ENCODE measurements around the gene BARHL1.

GRCh38 chr9:132627594-132627993 lies 45.2 kb downstream of the BARHL1 start:
- TF ChIP-seq GABPA (tag; conservative IDR thresholded peaks at IDR 0.05; ENCODE audit: low read depth) (no peak), CHD1 (IDR thresholded peaks at IDR 0.05; ENCODE audit: low read length) (no peak), SPI1 (IDR thresholded peaks at IDR 0.05; ENCODE audit: borderline replicate concordance, low read depth, low read length) (no peak), EZH2 (IDR thresholded peaks at IDR 0.05; ENCODE audit: borderline replicate concordance, low read depth, low read length) (no peak), KDM4B (IDR thresholded peaks at IDR 0.05; ENCODE audit: borderline replicate concordance in 2 of 2, low read depth in 1 of 2) (no peak)
- TF ChIP-seq, protein P1, sequence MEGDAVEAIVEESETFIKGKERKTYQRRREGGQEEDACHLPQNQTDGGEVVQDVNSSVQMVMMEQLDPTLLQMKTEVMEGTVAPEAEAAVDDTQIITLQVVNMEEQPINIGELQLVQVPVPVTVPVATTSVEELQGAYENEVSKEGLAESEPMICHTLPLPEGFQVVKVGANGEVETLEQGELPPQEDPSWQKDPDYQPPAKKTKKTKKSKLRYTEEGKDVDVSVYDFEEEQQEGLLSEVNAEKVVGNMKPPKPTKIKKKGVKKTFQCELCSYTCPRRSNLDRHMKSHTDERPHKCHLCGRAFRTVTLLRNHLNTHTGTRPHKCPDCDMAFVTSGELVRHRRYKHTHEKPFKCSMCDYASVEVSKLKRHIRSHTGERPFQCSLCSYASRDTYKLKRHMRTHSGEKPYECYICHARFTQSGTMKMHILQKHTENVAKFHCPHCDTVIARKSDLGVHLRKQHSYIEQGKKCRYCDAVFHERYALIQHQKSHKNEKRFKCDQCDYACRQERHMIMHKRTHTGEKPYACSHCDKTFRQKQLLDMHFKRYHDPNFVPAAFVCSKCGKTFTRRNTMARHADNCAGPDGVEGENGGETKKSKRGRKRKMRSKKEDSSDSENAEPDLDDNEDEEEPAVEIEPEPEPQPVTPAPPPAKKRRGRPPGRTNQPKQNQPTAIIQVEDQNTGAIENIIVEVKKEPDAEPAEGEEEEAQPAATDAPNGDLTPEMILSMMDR (IDR thresholded peaks at IDR 0.05 in 2 of 3, conservative IDR thresholded peaks at IDR 0.05 in 1 of 3; ENCODE audit: insufficient read depth in 2 of 3, low read depth in 1 of 3, low read length in 3 of 3): no peak

All from K562 (cell line).